22Rv1 (cell line): ENCODE data around the gene ZDHHC1.

Source experiments
- CTCF ChIP-seq: fragments of 450-650 bp; IDR thresholded peaks from 2 replicates; pipeline ENCODE4 v1.5.1; 2017; ENCODE audit warnings: mild to moderate bottlenecking
- ZFX ChIP-seq: fragments of 450-650 bp; IDR thresholded peaks from 2 replicates; pipeline ENCODE4 v1.6.1; 2017; ENCODE audit warnings: antibody characterized with exemption, borderline replicate concordance

GRCh38 chr16:67459861-67460150 is 43.5 kb upstream of the ZDHHC1 start:
- TF ChIP-seq CTCF: no peak
- no peak for TF ChIP-seq ZFX
